Hematopoietic multipotent progenitor cell treated with erythropoietin and hydrocortisone succinate and interleukin-3 and kit ligand, for 4 days (in vitro differentiated cells): Measurements from ENCODE around the gene UBE2G2.

ENCODE experiments used
- DNase-seq: peaks from one replicate; pipeline ENCODE4 v3.0.0-alpha.2; 2015

UBE2G2 gene

DNA sequence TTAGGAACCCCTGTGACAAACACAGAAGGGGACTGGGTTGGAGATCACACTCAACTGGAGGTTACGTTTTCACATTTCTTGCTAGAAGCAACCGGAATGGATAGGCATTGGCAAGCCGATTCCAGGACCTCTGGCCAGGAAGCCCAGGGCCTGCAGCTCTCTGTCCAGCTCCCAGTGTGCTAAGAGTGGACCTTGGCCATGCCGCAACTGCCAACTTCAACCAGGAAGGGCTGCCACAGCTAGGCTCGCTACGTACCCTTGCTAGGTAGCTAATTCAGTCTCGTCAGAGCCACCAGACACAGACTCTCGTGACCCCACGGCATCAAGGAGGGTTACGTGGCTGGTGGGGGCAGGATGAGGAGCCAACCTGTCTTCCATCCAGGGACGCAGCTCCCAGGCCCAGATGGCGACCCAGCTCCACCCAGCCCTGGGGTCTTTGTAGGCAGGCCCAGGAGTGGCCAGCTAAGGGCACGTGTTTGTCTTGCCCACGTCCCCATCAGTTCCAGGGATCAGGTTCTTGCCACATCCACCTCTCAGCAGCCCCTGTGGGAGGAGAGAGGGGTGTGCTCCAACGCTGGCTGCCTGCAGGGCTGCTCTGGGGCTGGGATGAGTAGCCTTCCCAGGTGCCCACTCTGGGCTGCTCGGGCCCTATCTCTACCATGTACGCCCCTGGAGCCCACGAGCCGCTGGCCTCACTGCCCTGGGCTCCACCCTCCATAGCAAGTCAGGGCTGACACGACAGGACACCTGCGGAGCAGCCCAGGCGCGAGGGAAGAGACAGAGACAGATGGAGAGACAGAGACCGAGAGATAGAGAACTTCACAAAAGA is 39.2 kb downstream of the UBE2G2 start:
- DNase-seq: no peak

DNA sequence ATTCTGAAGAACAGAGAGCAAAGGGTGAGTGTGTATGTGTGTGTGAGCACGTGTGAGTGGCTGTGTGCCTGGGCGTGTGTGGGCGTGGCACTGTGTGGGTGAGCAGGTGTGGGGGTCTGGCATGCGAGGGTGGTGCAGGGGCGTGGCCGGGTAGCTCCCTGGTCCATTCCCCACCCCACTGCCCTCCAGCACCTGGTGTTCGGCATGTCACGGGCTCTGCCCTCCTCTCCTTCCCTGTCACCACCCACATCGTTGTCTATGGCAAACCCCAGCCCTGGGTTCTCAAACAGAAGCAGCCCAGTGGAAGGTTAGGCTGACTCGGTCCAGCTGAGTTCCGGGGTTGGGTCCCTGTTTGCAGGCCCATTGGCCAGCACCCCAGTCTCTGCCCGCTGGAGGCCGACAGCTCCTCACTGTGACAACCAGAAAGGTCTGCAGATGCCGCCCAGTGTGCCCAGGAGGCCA is 39.8 kb downstream of the UBE2G2 start:
- DNase-seq: no peak

DNA sequence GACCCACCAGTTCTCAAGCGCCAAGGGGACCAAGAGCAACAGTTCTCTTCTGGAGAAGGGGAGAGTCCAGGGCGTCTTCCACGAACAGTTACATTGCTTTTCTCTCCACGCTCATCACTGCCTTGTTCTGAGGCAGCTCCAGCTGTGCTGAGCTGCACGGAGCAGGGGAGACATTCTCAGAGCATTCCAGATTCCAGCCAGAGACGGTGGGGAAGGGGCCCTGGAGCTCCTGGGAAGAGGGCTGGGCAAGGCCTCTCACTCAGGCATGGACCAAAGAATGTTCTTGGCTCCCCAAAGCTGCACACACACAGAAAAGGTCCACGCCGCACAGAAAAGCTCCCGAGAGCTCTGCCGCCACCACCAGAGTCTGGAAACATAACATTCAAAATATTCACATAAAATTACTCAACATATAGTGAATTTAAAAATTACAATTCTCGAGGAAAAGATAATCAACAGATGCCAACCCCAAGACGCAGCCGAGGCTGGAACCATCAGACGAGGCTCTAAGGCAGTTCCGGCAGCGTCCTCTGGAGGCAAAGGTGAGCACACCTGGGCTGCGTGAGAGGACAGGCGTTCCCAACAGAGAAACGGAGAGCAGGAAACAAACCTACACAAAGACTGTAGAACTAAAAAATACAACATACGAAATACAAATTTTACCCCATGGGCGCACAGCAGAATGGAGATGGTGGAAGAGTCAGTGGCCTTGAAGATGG is 40.5 kb downstream of the UBE2G2 start:
- no peak for DNase-seq

DNA sequence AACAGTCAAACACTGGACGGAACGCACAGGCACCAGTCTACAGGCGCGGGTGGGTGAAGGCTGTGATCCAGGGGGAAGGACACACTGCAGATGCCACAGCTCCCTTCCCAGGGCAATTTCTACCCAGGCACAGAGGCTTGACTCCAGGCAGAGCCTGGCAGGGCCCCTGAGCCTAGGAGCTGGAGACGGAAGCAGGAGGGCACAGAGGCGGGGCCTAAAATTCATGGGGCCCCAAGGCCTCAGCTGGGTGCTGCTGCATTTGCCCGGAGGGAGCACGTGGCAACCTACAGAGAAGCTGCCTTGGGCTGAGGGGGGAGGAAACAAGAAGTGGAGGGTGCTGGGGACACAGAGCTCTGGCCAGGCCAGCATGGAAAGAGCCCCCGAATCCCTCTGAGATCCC is 41.2 kb downstream of the UBE2G2 start:
- no peak for DNase-seq

DNA sequence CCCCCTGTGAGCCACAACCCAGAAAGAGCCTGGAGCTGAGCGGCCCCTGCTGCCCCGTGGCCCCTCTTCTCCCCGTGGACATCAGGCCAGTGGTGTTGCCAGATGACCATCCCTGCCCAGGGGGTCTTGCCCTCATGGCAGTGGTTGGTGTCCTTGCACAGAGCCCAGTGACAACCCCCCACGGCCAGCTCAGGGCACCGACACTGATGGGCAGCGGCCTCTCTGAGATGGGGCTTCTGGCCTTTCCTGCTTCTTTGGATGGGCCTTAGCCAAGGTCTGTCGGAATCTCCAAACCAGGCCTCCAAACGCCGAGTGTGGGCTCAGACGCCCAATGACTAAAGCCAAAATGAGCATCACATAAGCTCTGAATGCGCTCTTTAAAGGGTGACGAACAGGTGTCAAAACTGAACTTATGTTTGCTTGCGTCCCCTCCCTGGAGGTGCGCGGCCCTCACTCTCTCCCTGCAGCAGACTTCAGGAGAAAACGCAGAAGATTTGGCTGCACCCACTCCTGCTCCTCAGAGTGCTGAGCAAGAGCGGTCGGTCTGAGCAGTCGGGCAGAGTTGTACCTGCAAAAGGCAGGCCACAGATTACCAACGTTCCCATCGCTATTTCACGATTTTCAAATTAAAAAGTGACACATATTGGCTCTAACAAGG is 41.9 kb downstream of the UBE2G2 start:
- DNase-seq: no peak

DNA sequence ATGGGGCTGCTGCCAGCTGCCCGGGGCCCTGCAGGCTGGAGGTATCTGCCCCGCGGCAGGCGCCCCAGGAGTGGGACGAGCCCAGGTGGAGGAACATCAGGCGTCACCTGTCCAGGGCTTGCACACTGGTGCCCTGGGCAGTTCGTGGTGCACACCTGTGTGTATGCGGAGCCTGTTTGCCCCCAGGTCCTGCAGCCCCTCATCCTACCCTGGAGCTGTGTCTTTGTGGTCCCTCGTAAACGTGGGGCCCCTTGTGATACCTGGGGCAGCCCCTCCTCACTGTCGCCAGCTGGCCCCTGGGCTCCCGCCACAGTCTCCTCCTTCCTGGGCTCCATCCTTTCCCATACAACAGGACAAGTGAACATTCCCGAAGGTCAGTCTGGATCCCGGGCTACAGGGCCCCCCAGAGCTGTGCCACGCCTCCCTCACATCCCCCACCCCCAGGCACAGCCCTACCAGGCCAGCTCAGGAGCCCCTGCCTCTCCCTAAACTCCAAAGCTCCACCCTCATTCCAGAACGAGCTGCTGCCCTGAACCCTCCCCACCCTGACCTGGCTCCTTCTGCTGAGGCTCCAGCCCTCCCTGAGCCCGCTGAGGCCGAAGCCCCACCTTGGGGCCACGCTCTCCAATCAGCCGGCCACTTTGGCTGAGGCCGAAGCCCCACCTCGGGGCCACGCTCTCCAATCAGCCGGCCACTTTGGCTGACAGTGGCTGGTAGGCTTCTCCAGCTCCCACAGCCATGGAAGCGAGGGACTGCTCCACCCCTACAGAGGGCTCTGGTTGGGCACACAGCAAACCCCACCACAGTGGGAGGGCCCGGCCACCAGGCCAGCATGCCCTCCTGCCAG is 42.6 kb downstream of the UBE2G2 start:
- no peak for DNase-seq

DNA sequence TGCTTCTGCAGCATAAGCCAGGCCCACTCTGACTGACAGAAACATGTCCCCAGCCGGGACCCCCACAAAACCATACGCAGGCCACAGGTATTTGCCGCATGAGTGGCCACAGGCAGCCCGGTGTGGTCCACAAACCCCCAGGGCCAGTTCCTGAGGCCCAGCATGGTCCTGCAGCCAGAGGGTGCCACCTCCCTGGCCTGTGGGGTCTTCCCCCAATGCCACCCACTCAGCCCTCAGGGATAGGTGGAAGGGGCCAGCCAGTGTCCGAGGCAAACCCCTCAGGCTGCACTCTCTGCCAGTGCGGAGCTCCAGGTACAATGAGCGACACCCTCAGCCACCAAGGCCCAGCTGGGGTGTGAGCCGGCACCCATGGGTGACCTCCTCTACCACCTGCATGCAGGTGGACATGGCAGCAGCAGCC is 43.5 kb downstream of the UBE2G2 start:
- DNase-seq: no peak

DNA sequence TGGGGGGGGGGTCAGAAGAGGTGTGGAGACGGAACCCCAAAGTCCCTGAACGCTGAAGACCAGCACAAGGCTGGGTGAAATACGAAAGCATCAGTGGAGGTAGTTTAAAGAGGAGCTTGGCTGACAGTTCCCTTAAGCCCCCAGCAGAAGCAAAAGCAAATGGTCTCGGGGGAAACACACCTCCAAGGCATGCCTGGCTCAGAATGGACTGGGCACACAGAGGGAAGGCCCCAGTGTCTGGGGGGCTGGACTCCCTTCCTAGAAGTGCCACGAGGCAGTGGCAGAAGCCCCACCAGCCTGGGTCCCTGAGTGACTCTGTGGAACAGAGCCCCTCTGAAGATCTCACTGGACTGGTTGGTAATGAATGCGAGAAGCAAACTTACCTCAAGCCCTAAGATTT is 43.9 kb downstream of the UBE2G2 start:
- no peak for DNase-seq

DNA sequence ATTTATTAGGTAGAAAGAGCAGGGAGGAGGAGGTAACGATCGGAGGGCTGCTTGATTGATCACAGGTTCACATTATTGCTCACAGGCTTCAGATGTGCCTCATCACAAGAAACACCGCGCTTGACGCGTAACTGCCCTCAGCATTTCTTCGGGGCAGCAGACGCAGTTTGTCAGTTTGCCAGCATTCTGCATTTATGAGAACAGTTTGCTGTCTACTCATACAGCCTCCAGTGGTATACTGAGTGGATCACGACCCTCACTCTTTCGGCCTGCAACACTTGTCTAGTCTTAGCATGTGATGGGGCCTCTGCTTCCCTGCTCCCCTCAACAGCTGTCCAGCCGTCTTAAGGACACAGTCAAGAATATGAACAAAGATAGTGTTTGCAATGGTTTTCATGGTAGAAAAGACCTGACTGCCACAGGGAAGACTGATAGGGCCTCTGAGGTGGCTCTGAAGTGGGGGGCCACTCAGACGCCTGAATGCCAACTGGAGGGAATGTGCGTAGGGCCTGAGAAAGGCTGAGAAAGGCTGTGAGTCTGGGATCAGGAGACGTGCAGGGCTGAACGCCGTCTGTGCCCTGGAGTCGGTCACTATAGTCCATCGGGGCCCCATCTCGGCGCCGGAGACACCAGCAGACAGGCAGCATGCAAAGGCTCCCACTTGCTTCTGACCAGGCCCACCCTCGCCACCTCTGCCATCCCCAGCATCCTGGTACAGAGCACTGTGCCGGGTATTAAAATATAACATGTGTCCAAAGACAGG is 45.0 kb downstream of the UBE2G2 start:
- no peak for DNase-seq

DNA sequence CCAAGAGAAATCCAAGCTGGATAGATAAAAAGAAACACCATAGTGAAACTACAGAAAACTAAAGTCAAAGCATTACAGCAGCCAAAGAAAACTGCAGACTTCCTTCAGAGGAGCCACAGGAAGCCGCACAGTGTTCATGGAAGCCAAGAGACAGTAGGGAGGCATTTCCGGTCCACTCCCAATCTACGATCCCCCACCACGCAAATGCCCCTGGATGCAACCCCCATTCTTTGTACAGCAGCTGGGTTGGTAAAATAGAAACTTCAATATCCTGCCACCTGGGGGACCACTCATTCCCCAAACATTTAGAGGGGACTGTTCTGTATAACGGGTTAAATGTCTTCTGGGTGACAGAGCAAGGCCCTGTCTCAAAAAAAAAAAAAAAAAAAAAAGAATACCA is 46.4 kb downstream of the UBE2G2 start:
- DNase-seq: no peak

DNA sequence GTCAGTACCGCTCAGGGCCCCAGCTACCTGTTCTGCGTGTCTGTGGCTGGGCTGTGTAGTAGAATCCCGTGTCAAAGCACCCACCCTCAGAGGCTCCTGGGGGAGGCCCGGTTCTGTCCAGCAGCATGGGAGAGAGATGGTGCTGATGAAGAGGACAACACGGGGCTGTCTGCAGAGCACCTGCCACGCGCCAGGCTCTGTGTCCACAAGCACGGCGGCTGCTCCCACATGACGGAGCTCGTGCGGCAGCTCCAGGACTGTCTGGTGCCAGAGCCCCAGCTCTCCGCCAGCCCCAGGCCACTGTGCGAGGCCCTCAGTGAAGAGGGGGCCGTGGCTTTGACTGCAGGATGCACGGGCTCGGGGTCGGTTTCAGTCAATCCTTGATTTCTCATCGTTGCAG is 48.3 kb downstream of the UBE2G2 start:
- no peak for DNase-seq

DNA sequence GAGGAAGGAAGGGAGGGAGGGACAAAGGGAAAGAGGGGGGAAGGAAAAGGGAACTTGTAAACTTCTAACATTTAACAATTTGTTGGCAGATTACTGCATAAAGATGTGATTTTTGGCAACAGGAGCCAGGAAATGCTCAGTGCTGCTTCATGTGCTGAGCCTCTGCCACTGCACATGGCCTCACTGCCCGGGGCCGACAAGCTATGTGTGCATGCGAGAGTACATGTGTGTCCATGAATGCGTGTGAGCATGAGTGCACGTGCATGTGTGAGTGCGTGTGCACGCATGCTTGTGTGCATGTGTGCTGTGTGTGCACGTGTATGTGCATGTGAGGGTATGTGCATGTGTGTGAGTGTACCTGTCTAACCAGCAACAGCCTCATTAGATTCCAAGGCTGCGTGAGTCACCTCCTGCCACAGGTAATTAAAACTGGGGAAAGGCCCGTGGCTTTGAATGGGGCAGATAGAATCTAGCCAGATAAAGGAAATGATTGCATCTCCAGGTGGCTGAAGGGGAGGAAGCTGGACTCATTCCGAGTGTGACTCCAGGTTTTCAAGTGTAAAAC is 48.9 kb downstream of the UBE2G2 start:
- DNase-seq: no peak

DNA sequence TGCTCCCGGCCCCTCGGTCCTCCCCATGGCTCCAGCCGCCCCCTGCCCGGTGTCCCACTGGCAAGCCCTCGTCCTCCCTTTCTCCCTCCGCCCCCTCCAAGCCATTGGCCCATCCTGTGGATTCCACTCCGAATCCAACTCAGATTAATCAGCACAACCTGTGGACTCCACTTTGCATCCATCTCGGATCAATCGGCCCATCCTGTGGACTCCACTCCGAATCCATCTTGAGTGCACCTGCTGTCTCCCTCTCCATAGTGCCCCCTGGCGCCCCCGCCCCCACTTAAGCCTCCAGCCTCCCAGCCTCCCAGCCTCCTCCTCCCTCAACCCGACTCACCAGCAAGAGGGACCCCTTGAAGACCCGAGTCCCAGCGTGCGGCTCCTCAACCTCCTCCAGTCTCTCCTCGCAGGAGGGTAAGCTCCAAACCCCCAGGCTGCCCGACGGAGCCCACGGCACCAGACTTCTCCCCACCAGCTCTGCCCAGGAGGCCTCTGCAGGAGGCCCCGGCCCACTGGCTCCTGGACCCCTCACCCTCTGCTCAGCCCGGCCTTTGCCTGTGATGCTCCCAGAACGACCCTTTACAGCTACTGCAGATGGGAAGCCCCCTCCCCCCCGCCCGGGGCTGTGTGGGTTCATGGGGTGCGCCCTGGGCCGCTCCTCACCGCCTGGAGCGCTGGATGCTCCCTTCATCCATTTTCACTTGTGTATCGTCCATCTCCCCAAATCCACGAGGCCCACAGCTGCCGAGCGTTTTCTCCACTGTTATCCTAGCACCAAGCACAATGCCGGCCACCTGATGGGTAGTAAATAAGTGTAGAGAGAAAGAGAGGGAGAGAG is 49.6 kb downstream of the UBE2G2 start:
- DNase-seq: no peak

DNA sequence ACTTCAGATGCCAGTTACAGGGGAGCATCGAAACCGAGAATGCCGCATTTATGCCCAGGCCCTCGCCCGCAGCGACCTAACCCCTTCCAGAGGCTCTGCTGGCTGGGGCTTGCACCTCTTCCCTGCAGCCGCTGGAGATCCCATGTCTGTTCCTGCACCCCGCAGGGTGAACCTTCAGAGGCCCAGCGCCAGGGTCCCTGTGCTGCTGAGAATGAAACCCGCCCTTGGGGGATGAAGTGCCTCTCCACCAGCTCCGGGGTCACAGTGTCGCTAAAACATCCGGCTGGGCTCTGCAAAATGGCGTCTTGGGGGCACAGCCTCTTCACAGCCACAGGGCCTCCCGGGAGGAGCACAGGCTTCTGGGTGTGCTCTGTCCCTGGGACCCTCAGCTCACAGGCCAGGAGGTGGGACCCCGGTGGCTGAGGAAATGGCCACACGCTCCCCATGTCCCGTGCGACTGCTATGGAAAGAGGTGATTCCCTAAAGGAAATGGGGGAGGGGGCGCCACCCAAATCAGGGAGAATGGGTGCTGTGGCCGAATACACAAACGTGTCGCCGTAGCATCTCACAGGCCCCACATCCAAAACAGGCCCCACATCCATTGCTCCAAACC is 50.3 kb downstream of the UBE2G2 start:
- no peak for DNase-seq

DNA sequence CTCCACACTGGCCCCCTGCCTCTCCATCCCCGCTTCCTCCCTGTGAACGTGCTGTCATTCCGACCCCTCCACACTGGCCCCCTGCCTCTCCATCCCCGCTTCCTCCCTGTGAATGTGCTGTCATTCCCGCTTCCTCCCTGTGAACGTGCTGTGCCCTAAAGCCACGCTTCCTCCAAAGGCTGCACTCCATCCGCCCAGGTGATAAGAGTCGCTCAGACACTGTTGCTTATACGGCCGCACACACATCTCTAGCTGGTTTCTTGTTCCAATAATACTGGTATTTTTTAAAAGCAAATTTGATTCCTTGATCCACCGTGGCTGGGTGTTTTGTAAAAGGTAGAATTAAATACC is 51.0 kb downstream of the UBE2G2 start:
- DNase-seq: no peak

DNA sequence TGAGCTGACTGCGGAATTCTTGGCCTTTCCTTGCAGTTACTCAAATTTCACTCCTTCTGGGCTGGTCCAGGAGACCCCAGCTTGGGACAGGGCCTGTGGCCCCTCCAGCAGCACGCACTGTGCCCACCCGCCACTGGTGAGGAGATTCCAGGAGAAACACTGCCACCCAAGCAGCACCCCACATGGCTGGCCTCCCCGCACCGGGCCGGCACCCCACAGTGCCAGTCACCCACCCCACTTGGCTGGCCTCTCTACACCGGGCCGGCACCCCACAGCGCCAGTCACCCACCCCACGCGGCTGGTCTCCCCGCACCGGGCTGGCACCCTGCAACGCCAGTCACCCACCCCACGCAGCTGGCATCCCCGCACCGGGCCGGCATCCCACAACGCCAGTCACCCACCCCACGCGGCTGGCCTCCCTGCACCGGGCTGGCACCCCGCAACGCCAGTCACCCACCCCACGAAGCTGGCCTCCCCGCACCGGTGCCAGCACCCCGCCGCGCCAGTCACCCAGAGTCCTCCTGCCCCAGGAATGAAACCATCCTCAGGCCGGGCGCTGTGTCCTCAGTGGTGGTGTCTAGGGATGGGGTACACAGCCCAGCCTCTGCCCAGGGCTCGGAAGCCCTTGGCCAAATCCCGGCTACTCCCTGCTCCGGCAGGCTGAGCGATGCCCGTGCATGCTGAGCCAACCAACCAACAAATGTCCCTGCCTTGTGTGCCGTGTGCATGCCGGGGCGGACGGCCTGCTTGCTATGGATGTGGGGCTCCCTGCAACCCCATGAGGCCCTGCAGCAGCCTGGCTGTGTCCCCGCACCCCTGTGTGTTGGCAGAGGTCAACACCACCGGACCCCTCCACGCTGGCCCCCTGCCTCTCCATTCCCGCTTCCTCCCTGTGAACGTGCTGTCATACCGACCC is 51.6 kb downstream of the UBE2G2 start:
- DNase-seq: no peak

DNA sequence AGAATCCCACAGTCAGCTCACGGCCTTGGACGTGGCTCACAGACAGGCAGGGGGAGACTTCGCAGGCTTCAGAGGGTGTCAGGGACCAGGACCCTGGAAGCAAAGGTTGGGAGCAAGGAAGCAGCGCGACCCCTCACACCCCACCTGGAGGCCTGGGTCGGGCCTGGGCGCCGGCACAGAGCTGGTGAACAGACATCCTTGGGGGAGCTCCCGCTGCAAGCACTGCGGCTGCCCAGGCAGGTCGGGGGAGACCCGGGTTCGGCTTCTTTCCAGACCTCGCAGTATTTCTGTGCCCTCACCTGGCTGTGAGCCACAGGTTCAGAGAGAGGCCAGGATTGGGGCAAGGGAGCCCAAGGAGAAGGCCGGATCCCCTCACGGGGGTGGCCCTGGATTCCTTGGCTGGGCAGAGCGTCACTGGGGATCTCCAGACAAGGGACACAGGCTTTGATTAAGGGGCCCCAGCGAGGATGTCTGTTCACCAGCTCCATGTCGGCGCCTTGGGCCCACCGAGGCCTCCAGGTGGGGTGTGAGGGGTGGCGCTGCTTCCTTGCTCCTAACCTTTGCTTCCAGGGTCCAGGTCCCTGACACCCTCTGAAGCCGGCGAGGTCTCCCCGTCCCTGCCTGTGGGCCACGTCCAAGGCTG is 52.4 kb downstream of the UBE2G2 start:
- no peak for DNase-seq

DNA sequence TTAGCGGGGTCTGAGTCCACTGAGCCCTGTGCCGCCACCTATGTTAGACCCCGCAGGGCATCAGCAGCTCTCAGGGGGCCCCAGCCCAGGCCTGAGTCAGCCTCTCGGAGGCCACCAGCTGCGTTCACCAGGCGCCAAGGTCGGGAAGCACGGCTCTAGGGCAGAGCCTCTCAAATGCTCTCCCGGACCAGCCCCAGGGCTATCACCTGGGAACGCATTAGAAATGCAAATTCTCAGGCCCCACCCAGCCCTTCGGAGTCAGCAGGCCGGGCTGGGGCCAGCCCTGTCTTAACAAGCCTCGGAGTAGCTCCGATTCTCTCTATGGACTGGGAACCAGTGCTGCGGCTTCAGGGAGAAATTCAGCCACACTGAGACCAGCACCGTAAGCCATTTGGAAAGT is 53.0 kb downstream of the UBE2G2 start:
- DNase-seq: no peak
